ENCODE measurements around the gene ABLIM2.

ABLIM2 gene

DNA sequence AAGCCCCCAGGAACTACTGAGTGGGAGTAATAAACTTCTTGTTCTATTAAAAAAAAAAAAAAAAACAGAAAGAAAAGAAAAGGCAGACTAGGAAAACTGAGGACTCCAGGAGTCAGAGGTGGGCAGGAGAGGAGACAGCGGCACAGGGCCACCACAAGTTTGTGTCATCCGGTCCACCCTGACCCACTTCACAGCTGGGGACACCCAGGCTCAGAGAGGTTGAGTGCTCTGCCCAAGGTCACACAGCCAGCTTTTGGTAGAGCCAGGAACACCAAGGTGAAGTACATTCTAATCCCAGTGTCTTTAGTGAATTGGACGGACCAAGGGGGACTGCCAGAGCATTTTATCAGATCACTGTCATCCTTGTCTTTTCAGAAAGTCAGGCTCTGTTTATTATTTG is 16.4 kb upstream of the ABLIM2 start:
- DNase-seq = no peak

- DNase-seq = no peak
These were observed 15.1 kb upstream of the ABLIM2 start for GRCh38 chr4:8173492-8174242.

DNA sequence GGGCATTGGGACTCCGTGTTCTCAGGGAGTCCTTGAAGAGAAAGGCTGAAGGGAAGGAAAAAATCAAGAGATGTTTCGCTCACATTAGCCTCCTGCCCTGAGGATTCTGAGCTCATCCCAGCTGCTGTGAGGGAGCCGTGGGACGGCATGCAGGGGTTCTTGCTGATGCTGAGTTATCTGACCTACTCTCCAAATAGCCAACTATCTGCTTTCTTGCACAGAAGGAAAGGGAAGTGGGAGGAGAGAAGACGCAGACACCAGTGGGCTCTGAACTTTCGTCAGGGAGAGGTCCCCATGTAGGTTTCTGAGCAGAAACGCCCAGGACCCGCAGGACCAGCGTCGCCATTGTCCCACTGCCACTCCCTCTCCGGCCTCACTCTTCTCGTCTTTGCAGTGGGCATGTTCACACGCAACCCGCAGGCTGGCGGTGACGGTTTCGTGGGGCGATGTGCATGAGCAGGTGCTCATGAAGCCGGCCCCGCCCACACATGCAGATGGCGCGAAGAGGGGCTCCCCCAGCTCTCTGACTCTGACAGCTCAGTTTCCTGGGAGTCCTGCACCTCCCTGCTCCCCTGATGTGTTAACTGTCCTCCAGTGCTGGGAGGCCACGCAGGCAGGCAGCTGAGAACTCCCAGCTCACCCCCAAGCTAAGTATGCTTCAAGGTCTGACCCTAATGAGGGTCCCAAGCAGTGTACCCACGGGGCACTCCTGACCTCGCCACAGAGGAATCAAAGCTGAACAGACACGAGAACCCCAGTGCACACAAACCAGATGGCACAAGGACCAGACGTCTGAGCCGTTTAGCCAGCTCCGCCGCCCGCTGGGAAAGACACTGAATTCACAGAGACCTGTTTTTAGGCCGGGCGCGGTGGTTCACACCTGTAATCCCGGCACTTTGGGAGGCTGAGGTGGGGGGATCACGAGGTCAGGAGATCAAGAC is 13.6 kb upstream of the ABLIM2 start:
- no peak for DNase-seq

- DNase-seq = no peak
These were observed 12.7 kb upstream of the ABLIM2 start for GRCh38 chr4:8171266-8171665.

GRCh38 chr4:8170341-8170740 is 11.7 kb upstream of the ABLIM2 start:
- DNase-seq = no peak

DNA sequence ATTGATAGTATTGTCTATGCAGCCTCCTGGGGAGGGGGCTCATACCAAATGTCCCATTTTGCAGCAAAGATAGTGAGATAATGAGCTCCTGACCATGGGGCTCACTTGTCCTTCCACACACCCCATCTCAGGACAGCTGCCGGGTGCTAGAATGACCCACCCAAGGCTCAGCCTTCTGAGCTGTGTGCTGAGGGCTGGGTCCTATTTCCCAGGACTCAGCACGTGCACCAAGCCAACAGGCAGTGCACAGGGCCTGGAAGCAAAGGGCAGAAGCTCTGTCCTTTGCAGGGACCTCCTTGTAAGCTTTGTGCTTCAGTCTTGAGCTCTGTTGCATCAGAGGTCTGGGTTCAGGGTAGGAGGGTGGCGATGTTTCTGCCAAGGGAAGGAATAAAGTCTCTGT is 11.2 kb upstream of the ABLIM2 start:
- DNase-seq = no peak

DNA sequence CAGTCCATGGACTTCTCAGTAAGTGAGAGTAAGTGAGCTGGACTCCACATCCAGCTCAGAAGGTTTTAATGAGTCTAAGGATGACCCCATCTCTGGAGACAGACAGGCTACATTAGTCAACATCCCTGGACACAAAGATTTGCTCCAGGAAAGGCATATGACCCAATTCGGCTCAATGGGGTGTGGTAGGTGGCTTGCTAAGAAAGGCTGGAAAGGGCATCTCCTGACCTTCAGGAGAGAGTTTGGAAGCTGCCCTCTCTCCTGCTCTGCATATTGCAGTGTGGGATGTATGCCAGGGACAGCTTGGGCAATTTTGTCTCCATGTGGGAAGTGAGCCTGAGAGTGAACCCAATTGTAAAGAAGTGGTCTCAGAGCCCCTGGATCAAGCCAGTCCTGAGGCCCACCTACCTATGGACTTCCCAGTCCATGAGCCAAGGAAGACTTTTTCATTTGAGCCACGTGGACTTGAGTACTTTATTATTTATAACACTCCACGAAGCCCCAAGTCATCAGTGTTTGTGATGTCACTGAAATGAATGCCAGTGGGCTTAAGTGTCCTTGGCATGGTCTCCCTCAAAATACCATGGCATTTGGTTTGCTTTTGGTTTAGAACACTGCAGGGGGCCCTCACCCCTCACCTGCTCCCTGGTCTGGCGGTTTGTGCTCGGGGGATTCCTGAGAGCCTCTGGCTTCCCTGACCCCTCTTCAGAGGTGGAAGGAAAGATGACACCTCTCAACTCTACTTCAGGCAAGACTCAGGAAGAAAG is 10.4 kb upstream of the ABLIM2 start:
- DNase-seq = no peak

GRCh38 chr4:8168232-8168631 is 9.6 kb upstream of the ABLIM2 start:
- DNase-seq = no peak

- DNase-seq = no peak
These were observed 9.2 kb upstream of the ABLIM2 start for GRCh38 chr4:8167815-8168214.

GRCh38 chr4:8167291-8167690 is 8.7 kb upstream of the ABLIM2 start:
- DNase-seq = no peak

DNA sequence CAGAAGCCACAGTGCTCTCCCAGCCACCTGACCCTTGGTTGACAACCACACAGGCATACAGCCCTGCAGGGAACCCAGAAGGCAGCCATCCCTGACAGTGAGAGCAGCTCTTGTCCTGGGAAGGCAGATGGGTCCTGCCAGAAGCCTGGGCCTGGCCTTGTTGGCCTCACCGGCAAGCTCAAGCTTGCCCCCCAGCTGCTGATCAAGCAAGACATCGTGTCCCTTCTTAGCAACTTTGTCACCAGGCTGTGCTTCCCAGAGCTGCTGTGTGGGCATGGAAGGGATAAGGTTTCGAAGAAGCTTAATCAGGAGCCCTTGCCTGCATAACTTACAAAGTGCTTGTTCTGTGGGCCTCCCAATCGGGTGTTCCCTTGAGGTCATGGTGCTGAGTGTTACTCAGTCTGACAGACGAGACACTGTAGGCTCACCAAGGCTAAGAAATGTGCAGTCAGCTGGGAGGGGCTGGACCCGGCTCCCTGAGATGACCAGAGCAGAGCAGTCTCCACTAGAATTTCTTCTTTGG is 6.8 kb upstream of the ABLIM2 start:
- peak; percentile 37 for DNase-seq

- DNase-seq = no peak
These were observed 6.1 kb upstream of the ABLIM2 start for GRCh38 chr4:8164687-8165086.

DNA sequence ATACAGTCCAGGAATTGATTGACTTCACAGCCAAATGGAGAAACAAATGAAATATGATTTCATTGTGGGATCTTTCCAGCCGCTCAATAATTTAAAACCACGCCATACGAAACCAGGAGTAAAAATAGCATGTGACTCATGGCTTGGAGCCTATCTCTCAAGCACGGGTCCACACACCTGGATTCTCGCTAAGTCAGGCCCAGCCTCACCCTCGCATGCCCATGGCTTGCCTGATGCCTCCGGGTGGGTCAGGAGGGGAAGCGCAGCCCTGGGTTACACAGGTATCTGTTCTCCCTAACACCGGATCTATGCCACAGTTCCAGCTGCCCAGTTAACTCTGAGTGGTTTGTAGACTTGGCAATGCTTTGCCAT is 5.6 kb upstream of the ABLIM2 start:
- DNase-seq = no peak

DNA sequence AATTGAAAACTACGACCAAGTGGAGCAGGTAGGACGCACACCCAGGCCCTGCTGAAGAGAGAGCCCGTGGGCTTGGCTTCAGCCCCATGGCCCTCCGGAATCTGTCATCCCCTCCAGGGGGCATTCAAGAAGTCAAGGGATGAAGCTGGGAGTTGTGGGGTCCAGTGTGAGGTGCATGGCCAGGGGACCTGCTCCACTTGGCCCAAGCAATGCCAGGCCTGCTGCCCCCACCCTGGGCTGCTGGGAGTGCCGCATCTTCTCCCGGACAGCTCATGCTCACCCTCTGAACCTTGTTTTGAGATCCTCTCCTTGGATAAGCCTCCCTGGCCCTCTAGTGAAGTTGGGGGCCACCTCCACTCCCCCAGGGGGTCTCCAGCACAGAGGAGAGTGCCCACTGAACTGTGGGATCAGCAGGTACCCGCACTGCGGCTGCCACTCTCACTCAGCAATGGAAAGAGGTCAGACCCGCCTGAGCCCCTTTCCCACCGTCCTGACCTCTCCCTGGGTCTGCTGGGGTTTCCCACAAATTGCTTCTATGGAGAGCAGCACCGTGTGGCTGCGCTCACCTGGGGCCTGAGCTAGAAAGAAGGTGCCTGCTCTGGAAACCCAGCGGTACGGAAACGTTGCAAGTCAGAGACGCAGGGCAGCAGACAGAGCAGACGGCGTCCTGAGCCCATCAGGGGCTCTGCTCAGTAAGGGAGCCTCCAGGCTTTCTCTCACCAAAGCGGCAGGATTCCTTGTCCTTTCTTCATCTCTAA is 5.0 kb upstream of the ABLIM2 start:
- no peak for DNase-seq

DNA sequence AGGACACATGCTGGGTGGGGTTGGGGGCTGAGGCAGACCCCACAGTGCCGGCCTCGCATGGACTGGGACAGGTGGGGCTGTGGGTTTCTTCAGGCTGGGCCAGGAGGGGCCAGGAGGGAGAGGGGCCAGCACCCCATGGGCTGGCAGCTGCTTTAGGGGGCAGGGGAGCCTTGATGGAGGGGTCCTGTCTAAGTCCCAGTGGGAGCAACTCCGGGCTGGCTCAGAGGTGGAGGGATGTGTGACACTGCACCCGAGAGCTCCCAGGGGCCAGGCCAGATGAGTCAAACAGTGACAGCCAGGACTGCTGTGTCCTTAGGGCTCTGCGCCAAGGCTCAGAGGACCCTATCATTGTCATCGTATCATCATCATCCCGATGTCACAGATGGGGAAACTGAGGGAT is 4.4 kb upstream of the ABLIM2 start:
- no peak for DNase-seq

DNA sequence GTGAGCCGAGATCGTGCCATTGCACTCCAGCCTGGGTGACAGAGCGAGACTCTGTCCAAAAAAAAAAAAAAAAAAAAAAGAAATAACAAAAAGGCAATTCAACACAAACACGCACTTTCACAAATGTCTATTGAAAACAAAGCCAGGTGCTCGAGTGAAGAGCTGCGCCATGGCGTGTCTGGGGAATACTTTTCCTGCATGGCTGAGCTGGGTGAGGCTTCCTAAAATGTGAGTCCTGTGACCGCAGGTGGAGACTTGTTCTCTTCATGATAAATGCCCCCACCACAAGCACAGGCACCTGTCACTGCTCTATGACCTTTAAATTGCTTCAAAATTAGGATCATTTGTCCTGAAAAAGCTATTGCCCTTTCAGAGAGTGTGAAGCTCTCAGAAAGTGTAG is 4.0 kb upstream of the ABLIM2 start:
- DNase-seq = no peak

DNA sequence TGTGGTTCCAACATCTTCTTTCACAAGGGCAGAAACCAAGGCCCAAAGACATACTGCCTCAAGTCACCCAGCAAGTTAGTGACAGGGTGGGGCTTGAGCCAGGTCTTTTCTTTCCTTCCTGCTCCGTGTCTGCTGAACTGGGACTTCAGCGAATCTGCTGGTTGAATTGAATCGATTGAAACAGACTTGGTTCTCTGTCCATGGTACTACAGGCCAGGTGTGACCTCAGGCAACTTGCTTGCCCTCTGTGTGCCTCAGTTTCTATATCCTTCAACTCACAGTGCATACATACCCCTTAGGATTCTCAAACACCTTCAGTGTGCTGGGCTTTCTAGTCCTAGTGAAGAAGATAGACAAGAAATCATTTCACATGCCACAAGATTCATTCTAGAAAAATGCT is 2.0 kb upstream of the ABLIM2 start:
- no peak for DNase-seq

DNA sequence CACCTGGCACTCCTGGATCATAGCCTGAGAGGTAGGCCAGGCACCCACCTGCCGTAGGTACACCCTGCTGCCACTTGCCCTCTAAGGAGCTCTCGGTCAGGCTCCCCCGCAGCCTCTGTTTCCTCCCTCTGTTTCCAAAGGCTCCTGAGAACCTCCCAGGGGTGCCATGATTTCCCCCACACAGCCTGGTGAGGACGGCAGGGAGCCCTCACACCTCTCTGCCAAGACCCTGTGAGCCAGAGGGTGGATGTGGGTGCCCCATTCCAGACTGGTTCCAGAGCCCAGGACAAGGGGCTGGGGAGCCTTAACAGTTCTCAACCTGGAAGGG is 1.6 kb upstream of the ABLIM2 start:
- DNase-seq = peak; percentile 20

DNA sequence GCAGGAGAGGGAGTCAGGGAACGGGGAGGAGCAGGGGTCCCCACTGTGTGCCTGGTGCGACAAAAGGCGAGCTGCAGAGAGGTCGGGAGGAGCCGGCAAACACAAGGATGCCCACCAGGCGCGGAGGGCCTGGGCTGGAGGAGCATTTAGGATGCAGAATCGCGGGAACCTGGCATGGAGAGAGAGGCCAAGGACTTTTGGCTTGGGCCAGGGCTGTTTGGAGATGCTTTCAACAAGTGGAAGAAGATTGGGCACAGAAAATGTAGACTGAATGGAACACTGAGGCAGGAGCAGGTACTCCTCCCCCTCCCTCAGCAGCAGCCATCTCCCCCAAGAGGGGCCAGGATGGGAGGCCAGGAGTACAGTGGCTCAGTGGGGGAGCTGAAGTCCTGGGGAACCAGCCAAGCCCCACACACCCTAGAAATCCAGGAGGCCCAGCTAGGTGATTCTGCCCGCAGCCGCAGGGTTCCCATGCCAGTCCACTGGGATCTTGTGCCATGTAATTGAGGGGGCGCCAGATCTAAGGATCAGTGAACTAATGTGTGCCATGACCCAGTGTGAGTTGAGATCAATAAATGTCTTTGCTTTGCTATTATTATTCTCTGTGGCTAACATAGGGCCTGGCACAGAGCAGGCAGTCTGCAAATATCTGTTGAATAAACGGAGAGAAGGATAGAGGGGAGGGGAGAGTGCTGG is 1.1 kb upstream of the ABLIM2 start:
- no peak for DNase-seq

- no peak for DNase-seq
These were observed 486 bp downstream of the ABLIM2 start for GRCh38 chr4:8157944-8158709.

GRCh38 chr4:8157496-8157895 is 1.1 kb downstream of the ABLIM2 start:
- no peak for DNase-seq
